HG02610 (cell line): ENCODE measurements around the gene NUBP1.

Experiments used
- ATAC-seq: cut with Tn5 transposase; IDR thresholded peaks from one replicate; pipeline ENCODE4 v1.9.1; 2021; ENCODE audit warnings: mild to moderate bottlenecking, moderate library complexity; ENCODE audit not compliant: unreplicated experiment

The NUBP1 gene

GRCh38 chr16:10799736-10800135 lies 56.1 kb downstream of the NUBP1 start:
- ATAC-seq = no peak

- no peak for ATAC-seq
These were observed 61.7 kb downstream of the NUBP1 start for GRCh38 chr16:10805334-10805733.

- no peak for ATAC-seq
These were observed 63.1 kb downstream of the NUBP1 start for GRCh38 chr16:10806698-10807097.

GRCh38 chr16:10808218-10808617 lies 64.6 kb downstream of the NUBP1 start:
- ATAC-seq = no peak

GRCh38 chr16:10808850-10809249 lies 65.2 kb downstream of the NUBP1 start:
- no peak for ATAC-seq

- ATAC-seq = no peak
These were observed 66.1 kb downstream of the NUBP1 start for GRCh38 chr16:10809706-10810105.

GRCh38 chr16:10812312-10813098 lies 68.9 kb downstream of the NUBP1 start:
- peak; percentile 80 for ATAC-seq

GRCh38 chr16:10813099-10813455 lies 69.4 kb downstream of the NUBP1 start:
- ATAC-seq = no peak

- ATAC-seq = no peak
These were observed 73.9 kb downstream of the NUBP1 start for GRCh38 chr16:10817514-10817913.

GRCh38 chr16:10817963-10818941 lies 74.6 kb downstream of the NUBP1 start, which contains the start of gene TVP23A:
TVP23A (minus strand) TSS chr16:10818794; CDS start chr16:10818493, 301 bp downstream.
- no peak for ATAC-seq
